ENCODE results near the gene ELAVL3. TPM values are rescaled to one million over a fixed set of nuclear protein-coding genes. Genes with fewer than 3 reads are reported as not detected.

Gene ELAVL3
- total and polyA plus RNA-seq, 2 donors (not counting 3 experiments of a cell fraction or from before 2014, with no cell fraction given) = not detected

- H3K4me2 ChIP-seq (ENCODE audit: insufficient read depth, low read length) = no peak overlapping the region
- no peaks in the 10 kb centered on the region for H3K4me1 ChIP-seq (ENCODE audit: control insufficient read depth, extremely low read depth, insufficient read depth, low read length)
- ChIA-PET POLR2A (no interaction called here), CTCF (no interaction called here)
- H3K9ac ChIP-seq (replicated peaks; ENCODE audit: extremely low read depth, insufficient read depth, low read length) = no peak overlapping the region
- intact Hi-C loops (cut with micrococcal nuclease) (no loop called here), dilution Hi-C loops (cut with MboI; ENCODE audit: extremely low pct_ligation_motif_present, low sequenced_read_pairs) (no loop called here)
- no peaks in the 10 kb centered on the region for H3K9me1 ChIP-seq (replicated peaks; ENCODE audit: control insufficient read depth, extremely low read depth, insufficient read depth, low read length)
- no peak overlapping the region for H3K27ac ChIP-seq (ENCODE audit: insufficient read depth, low read depth, low read length)
- no peak for TF ChIP-seq MYC (IDR thresholded peaks at IDR 0.05; ENCODE audit: low read depth, low read length)
- TF ChIP-seq FOS (IDR thresholded peaks at IDR 0.05; ENCODE audit: borderline replicate concordance, insufficient read depth, low read length) = no peak
- TF ChIP-seq CTCF (IDR thresholded peaks at IDR 0.05; ENCODE audit: extremely low read depth in 1 of 2, insufficient read depth in 1 of 2, low read depth in 1 of 2, low read length in 2 of 2) = no peak
- no peak for TF ChIP-seq POLR2A (IDR thresholded peaks at IDR 0.05; ENCODE audit: low read depth, low read length)
- no peak for TF ChIP-seq EZH2 (IDR thresholded peaks at IDR 0.05; ENCODE audit: borderline replicate concordance, low read depth, low read length, severe bottlenecking)
- TF ChIP-seq JUN (IDR thresholded peaks at IDR 0.05; ENCODE audit: borderline replicate concordance, insufficient read depth, insufficient read length, low read depth) = no peak
- no peak for TF ChIP-seq GATA2 (IDR thresholded peaks at IDR 0.05; ENCODE audit: insufficient read depth, insufficient read length, low read depth, low read length)
- no peak for TF ChIP-seq POLR2AphosphoS5 (IDR thresholded peaks at IDR 0.05; ENCODE audit: insufficient read depth, low read depth, low read length)
- FAIRE-seq = no peak
- H3K79me2 ChIP-seq (ENCODE audit: control insufficient read depth, insufficient read depth, low read length) = no peaks in the 10 kb centered on the region
- DNase-seq (ENCODE audit: low read depth, low spot score) = no peak
- H3K4me3 ChIP-seq (replicated peaks in 1 of 3; ENCODE audit: insufficient read depth in 1 of 3, low read depth in 1 of 3, low read length in 3 of 3) = no peak overlapping the region
- BruUV-seq (replicated peaks) = no TSS peak
- H3K36me3 ChIP-seq (ENCODE audit: control insufficient read depth in 2 of 2, extremely low read depth in 1 of 2, insufficient read depth in 2 of 2, low read length in 2 of 2) = no peaks in the 10 kb centered on the region
- no peaks in the 10 kb centered on the region for H3K27me3 ChIP-seq (ENCODE audit: control insufficient read depth in 2 of 2, insufficient read depth in 2 of 2, low read length in 2 of 2)
- H4K20me1 ChIP-seq (replicated peaks; ENCODE audit: control insufficient read depth, extremely low read depth, insufficient read depth, low read length) = no peaks in the 10 kb centered on the region
- no peaks in the 10 kb centered on the region for H3K9me3 ChIP-seq (replicated peaks; ENCODE audit: control insufficient read depth, insufficient read depth, low read length)
- no peak overlapping the region for H2AFZ ChIP-seq (ENCODE audit: low read depth, low read length)
Measured at GRCh38 chr19:11465600-11465999, 15.2 kb downstream of the ELAVL3 start.

Measured in endothelial cell of umbilical vein (primary cell).